OCI-LY1 (cell line): Measurements from ENCODE around the gene OMP.

Experiments used
- EZH2 ChIP-seq: fragments of 200-600 bp; sonication (generic), shearing (Covaris generic); IDR thresholded peaks from 2 replicates; pipeline ENCODE4 v1.8.0; 2017; ENCODE audit warnings: borderline replicate concordance, mixed run types, mild to moderate bottlenecking, antibody characterized with exemption, low read length, moderate library complexity, mixed read lengths
- TF ChIP-seq, protein P1 (sequence below): fragments of 200-600 bp; sonication (generic), shearing (Covaris generic); IDR thresholded peaks from 2 replicates; pipeline ENCODE4 v1.5.1; 2017; ENCODE audit warnings: mild to moderate bottlenecking, antibody characterized with exemption, low read length, moderate library complexity, mixed read lengths

DNA sequence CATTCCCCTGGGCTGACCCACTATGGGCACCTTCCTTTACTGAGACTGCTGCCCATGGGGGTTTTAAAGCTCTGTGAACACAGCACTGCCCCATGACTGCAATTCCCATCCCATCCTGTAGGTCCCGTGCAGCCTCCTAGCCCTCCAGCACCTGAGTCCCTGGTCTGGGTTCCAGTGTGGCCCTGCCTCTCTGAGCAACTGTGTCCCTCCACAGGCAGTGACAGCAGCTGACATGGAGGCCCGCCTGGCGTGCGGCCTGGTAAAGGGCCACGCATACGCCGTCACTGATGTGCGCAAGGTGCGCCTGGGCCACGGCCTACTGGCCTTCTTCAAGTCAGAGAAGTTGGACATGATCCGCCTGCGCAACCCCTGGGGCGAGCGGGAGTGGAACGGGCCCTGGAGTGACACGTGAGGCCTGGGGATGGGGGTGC is 12.6 kb downstream of the OMP start:
- TF ChIP-seq, protein P1, sequence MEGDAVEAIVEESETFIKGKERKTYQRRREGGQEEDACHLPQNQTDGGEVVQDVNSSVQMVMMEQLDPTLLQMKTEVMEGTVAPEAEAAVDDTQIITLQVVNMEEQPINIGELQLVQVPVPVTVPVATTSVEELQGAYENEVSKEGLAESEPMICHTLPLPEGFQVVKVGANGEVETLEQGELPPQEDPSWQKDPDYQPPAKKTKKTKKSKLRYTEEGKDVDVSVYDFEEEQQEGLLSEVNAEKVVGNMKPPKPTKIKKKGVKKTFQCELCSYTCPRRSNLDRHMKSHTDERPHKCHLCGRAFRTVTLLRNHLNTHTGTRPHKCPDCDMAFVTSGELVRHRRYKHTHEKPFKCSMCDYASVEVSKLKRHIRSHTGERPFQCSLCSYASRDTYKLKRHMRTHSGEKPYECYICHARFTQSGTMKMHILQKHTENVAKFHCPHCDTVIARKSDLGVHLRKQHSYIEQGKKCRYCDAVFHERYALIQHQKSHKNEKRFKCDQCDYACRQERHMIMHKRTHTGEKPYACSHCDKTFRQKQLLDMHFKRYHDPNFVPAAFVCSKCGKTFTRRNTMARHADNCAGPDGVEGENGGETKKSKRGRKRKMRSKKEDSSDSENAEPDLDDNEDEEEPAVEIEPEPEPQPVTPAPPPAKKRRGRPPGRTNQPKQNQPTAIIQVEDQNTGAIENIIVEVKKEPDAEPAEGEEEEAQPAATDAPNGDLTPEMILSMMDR = peak; percentile 13; the same call in 1 of the 2 replicates
- no peak for TF ChIP-seq EZH2
